Stimulated activated CD8-positive, alpha-beta memory T cell treated with anti-CD3 and anti-CD28 coated beads, Interleukin-4, amount 100 ng/mL, for 1 hour (primary cell): Measurements from ENCODE around the gene TBL3.
A peak's percentile ranks its signal among the peaks of the same experiment; 100 is the strongest.
"Not testable (repeated sequence)": the region's sequence is repeated elsewhere in the genome, so short reads cannot be mapped to it uniquely, and the experiment has no call there.

Experiments used
- DNase-seq, 2 donors: peaks; one replicate each; pipeline ENCODE4 v3.0.0-alpha.2; 2020; ENCODE audit warnings: low read depth in 2 of 2, low spot score in 1 of 2

Gene TBL3

DNA sequence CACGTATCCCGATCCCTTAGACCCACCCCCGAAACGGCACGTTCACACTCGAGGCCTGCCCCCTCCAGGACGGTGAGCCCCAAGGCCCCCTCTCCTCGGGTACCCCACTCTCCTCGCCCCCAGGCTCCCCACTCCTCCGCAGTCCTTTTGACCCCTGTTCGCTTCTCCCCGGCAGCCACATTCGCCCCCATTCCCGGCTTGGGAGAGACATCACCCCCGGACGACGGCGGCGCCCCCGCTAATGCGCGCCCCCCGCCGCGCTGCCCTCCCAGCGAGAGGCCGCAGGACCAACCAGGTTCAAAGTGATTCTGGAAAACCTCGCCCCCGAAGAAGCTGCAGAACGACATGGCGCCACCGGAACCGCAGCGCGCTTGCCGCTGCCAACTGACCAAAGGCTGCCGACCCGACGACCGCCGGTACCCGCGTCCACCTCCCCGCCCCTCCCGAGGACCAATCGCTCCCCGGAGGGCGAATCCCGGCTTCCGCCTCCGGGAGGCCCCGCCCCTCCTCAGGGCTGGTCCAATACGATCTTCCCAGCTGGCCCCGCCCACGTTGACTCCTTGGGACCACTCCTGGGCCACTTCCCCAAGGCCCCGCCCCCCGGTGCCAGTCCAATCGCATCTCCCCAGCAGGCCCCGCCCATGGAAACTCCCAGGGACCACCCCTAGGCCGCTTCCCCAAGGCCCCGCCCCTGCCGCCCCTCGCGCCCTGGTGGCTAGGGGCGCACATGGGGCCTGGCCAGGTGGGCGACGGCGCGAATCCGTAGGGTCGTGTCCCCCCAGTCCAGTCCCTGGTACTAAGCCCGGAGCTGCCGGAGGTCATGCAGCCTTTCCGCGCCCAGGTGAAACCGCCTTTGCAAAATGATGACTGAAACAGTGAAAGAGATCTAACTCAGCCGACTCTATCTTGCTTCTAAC is 28.8 kb upstream of the TBL3 start, which contains the start of gene MSRB1:
MSRB1 (minus strand) TSS at position 390 of the 917 bp plus-strand sequence; CDS start at position 347, 43 bp downstream.
- DNase-seq = peak; percentile 98

DNA sequence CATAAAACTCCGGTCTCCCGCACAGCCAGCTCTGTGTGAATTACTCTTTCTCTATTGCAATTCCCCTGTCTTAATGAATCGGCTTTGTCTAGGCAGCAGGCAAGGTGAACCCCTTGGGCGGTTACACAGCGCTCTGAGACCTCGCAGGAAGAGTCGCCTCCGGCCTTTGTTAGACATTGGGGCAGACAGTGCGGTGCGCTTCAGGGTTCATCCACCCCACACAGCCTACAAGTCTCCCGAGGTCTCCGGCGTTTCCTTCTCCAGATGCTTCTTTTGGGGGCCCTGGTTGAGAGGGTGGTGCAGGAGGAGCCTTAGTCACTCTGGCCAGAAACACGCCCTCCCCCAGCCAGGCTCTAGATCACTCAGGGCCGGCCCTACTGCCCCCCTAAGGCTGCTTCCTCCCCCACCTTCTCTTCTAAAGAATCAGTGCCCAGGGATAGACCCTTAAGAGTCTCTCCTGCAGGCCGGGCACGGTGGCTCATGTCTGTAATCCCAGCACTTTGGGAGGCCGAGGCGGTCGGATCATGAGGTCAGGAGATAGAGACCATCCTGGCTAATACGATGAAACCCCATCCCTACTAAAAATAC is 27.1 kb upstream of the TBL3 start:
- DNase-seq = no peak

DNA sequence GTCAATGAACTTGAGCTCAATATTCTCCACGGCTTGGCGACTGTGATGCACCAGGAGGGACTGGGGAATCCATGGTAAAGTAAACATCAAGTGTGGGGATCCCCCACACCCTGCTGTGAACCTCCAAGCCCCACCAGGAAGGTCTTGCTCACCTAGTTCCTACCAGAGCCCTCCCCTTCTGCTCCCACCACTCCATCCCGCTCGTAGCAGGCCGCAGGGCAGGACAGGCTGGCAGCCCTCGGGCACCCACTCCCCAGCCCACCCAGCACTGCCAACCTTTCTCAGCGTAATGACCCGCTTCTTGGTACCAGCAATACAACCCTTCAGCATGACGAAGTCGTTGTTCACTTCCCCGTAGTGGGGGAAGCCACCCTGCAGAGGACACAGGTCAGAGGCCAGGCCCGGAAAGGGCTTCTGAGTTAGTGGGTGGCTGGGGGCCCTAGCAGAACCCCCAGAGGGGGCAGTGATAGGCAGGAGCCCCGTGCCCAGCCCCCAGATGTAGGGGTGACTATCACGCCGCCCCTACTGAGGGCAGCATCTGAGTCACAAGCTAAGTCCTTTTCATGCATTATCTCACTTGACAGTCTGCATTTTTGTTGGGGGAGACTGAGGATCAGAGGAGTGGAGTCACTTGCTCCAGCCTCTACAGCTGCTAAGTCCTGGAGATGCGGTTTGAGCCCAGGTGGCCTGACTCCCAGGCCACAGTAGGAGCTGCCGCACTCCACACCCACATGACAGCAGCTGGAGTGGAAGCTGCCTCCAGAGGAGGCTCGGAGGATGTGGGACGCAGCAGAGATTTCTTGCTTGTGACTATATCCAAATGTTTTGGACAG is 26.1 kb upstream of the TBL3 start:
- DNase-seq = no peak

DNA sequence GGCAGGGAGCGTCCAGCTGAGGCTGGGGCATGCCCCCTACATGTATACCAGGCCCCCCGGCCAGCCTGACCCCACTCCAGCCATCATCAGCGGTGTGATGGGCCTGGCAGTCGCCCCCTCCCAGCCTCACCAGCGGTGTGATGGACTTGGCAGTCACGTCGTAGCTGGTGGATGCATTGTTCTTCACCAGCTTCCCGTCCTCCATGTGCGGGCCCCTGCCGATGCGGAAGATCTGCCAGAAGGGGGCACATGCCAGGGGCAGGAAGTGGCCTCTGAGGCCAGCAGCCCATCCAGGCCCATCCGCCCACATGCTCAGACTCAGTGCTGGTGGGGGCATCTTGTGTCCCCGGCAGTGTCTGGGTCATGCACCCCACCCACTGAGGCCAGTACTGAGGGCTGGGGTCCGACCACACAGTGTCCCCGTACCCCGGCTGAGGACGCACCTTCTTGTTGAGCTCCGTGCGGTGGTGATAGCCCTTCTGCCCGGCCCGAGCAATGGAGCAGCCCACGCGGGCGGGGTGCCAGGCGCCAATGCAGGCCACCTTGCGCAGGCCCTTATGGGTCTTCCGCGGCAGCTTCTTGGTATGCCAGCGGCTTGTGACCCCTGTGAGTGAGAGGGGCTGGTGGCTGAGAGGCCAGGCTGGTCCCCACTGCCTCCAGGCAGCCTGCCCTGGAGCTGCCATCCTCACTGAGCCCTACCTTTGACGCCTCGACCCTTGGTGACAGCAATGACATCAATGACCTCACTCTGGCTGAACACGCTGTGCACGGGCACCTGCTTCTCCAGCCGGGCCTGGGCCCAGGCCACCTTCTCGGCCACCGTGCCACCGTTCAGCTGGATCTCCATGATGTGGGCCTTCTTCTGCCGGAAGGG is 25.1 kb upstream of the TBL3 start:
- no peak for DNase-seq

DNA sequence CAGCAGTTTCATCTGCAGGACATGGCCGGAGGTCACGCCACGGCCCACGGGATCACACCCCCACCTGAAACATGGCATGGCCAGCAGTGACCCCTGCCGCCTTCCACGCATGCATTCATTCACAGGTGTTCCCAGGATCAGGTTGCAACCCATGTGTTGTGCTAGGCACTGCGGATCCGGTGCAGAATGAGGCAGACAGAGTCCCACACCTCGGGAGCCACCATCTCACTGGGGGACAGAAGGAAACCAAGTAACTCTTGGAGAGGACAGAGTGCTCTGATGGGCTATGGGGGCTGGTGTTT is 24.5 kb upstream of the TBL3 start:
- DNase-seq = no peak

DNA sequence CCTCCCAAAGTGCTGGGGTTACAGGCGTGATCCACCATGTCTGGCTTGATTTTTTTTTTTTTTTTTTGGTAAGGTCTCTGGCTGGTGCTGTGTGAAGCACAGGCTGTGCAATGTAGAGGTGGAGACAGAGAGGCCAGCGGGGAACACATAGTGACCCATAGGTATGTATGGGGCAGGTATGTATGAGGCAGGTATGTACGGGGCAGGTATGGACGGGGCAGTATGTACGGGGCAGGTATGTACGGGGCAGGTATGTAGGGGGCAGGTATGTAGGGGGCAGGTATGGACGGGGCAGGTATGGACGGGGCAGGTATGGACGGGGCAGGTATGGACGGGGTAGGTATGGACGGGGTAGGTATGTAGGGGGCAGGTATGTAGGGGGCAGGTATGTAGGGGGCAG is 22.3 kb upstream of the TBL3 start:
- DNase-seq = no peak

DNA sequence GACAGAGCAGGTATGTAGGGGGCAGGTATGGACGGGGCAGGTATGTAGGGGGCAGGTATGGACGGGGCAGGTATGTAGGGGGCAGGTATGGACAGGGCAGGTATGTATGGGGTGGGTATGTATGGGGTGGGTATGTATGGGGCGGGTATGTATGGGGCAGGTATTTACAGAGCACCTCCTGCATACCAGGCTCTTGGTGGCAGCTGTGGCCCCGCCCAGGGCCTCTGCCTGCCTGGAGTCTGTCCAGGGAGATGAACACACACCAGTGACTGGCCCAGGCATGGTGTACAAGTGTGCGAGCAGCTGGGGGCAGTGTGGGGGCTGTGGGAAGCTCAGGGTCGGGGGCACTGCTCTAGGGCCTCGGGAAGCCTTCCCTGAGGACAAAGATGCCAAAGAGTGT is 21.8 kb upstream of the TBL3 start:
- no peak for DNase-seq

DNA sequence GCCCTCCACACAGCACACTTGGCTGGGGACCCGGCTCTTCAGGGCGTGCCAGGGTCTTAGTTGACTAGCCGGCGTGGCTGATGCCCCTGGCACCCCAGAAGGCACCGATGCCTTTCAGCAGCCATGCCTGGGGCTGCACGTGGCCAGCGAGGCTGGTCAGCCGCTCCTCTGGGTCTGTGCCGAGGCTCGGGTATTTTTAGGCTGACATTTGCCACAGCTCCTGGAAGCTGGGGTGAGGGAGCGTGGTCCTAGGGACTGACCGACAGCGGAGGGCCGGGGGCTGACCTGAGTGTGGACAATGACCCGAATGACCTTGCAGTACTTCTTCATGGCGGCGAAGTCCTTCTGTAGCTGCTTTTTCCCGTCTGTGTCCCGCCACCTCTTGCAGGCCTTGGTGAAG is 21.3 kb upstream of the TBL3 start:
- no peak for DNase-seq

DNA sequence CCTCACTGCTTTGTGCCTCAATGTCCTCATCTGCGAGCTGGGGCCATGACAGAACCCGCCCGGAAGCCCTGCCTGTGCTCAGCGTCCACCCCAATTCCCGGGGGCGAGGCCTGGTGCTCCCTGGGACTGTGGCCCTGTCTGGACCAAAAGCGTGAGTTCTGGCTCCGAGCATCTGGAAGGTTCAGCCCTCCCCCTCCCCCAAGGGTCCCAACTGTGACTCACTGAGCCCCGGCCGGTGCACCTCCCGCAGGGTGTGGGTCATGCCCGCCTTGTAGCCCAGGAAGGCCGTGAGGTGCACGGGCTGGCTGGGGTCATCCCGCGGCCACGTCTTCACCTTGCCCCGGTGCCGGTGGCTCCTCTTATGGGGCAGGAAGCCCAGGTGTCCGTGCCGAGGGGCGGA is 18.1 kb upstream of the TBL3 start:
- DNase-seq = no peak

DNA sequence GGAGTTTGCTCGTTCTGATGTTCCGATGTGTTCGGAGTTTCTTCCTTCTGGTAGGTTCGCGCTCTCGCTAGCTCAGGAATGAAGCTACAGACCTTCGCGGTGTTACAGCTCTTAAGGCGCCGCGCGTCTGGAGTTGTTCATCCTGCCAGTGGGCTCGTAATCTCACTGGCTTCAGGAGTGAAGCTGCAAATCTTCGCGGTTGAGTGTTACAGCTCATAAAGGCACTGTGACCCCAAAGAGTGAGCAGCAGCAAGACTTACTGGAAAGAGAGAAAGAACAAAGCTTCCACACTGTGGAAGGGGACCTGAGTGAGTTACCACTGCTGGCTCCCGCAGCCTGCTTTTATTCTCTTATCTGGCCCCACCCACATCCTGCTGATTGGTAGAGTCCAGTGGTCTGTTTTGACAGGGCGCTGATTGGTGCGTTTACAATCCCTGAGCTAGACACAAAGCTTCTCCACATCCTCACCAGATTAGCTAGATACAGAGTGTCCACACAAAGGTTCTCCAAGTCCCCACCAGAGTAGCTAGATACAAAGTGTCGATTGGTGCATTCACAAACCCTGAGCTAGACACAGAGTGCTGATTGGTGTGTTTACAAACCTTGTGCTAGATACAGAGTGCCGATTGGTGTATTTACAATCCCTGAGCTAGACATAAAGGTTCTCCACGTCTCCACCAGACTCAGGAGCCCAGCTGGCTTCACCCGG is 14.3 kb upstream of the TBL3 start:
- not testable (repeated sequence) for DNase-seq

DNA sequence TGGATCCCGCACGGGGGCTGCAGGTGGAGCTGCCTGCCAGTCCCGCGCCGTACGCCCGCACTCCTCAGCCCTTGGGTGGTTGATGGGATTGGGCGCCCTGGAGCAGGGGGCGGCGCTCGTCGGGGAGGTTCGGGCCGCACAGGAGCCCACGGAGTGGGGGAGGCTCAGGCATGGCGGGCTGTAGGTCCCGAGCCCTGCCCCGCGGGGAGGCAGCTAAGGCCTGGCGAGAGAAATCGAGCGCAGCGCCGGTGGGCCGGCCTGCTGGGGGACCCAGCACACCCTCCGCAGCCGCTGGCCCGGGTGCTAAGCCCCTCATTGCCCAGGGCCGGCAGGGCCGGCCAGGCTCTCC is 13.7 kb upstream of the TBL3 start:
- not testable (repeated sequence) for DNase-seq

DNA sequence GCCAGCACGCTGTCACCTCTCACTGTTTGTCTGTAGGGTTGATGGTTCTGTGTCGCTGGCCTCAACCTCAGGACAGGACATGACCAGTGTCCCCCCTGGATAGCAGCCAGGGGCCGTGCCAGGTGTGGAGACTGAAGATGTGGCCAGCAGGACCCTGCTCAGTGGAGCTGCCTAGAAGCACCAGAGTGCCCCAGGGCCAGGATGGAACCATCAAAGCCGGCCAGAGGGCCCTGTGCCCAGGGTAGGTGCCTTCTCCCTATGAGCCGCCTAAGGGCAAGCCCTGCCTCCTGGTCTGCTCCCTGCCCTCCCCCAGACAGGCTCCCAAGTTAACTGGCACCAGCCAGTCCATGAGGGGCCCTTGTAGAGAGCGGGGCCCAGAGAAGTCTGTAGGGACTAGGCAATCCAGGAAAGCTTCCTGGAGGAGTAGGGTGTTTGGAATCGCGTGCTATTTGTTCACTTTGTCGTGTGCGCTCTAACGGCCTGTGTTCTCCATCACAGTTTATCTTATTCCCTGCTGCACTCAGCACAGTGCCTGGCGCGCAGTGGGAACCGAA is 13.1 kb upstream of the TBL3 start:
- DNase-seq = no peak

DNA sequence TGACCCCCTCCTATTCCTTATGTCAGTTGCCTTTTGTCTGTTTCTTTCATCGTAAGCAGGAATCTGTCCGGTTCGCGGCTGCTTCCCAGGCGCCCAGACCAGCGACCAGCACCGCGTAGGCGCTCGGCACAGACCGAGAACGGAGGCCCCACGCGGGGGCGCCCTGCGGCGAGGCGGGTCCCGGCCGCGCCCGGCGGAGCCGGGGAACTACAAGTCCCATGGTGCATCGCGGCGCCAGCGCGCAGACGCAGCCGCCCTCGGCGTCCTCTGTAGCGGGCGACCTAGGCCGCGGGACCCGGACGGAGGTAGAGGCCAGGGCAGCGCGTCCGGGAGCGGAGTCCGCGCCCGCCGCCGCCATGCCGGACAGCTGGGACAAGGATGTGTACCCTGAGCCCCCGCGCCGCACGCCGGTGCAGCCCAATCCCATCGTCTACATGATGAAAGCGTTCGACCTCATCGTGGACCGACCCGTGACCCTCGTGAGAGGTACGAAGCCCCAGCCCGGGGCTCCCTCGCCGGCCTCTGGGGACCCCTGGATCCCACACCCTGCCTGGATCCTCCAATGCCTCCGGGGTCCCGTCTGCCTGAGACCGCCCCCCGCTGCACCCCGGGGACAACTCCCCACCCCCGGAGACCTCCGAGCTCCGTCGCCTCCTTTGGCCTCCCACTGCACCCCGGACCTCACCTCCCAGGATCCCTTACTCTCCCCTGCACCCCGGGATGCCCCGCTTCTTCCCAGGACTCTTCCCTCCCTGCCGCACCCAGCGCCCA is 12.4 kb upstream of the TBL3 start, which contains the start of gene NDUFB10:
NDUFB10 (plus strand) TSS at position 270 of the 771 bp plus-strand sequence; CDS start at position 357, 87 bp downstream.
- peak; percentile 81 for DNase-seq

DNA sequence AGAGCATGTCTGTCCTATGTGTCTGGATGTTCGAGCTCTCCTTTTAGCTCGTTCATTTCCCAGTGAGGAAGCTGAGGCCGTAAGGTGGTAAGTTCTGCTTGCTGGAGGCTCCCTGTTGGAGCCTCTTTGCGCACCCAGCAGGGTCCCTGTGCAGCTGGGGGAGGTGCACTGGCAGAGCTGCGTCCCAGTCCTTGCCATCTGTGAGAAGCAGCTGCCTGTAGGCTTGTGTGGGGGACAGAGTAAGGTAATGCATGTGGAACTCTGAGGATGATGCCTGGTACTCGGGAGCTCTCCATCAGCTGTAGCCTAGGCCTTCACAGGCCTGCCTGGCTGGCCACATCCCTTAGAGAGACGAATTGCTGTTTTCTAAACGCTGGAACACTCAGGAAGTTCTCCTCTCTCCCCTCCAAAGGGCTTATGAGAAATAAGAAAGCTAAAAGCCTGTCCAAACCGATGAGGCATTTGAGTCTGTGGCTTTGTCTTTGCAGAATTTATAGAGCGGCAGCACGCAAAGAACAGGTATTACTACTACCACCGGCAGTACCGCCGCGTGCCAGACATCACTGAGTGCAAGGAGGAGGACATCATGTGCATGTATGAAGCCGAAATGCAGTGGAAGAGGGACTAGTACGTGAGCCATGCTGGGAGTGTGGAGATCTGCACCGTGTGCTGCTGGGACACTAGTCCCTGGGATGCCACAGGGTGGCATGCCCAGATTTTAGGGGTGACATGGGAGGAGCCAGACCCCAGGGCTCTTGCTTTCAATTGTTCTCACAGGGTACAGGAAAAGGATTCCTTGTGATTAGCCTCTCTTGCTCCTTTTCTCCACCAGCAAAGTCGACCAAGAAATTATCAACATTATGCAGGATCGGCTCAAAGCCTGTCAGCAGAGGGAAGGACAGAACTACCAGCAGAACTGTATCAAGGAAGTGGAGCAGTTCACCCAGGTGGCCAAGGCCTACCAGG is 10.9 kb upstream of the TBL3 start:
- DNase-seq = no peak

DNA sequence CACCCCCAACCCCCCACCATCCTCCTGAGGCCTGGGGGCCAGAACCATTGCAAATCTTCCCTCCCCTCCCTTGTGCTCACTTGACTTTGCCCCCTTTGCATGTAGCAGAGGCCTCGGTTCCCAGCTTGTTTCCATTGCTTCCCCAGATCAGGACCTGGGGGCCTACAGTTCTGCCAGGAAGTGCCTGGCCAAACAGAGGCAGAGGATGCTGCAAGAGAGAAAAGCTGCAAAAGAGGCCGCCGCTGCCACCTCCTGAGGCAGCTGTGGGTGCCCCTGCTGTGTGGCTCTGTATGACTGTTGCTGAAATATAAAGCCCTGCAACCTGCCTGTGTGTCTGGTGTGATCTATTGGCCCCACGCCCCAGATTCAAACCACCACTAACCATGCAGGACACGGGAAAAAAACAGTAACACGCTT is 10.2 kb upstream of the TBL3 start:
- no peak for DNase-seq

DNA sequence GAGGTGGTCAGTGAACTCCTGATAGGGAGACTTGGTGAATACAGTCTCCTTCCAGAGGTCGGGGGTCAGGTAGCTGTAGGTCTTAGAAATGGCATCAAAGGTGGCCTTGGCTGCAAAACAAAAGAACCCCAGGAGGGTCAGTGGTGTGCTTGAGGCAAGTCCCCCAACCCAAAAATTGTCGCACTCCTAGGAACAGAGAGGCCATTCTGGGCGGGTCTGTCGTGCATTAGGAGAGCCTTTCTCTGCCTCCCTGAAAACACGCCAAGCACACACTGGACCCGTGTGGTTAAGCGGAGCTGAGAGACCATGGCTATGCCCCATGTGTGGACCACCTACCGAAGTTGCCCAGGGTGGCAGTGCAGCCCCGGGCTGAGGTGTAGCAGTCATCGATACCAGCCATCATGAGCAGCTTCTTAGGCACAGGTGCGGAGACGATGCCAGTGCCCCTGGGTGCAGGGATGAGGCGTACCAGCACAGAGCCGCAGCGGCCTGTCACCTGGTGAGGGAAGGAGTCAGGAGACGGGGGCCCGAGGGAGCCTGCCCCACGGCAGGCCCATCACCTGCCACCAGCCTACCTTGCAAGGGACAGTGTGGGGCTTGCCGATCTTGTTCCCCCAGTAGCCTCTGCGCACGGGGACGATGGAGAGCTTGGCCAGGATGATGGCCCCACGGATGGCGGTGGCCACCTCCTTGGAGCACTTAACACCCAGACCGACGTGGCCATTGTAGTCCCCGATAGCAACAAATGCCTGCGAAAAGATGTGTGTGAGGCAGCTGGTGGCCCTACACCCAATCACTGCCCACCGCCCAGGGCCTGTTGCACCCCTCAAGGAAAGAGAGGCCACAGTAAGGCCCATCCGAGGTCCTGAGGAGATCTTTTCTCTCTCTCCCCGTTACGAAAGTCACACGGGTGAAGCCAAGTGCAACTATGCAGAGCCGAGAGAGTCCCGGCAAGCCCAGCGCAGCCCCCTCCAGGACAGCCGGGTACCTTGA is 9.4 kb upstream of the TBL3 start:
- not testable (repeated sequence) for DNase-seq
